GF-D8 (cell line): Measurements from ENCODE around the gene G6PC3.

Source experiments
- DNase-seq: peaks from one replicate; lab custom pipeline; 2025; lab: John Stamatoyannopoulos, UW

The G6PC3 gene

DNA sequence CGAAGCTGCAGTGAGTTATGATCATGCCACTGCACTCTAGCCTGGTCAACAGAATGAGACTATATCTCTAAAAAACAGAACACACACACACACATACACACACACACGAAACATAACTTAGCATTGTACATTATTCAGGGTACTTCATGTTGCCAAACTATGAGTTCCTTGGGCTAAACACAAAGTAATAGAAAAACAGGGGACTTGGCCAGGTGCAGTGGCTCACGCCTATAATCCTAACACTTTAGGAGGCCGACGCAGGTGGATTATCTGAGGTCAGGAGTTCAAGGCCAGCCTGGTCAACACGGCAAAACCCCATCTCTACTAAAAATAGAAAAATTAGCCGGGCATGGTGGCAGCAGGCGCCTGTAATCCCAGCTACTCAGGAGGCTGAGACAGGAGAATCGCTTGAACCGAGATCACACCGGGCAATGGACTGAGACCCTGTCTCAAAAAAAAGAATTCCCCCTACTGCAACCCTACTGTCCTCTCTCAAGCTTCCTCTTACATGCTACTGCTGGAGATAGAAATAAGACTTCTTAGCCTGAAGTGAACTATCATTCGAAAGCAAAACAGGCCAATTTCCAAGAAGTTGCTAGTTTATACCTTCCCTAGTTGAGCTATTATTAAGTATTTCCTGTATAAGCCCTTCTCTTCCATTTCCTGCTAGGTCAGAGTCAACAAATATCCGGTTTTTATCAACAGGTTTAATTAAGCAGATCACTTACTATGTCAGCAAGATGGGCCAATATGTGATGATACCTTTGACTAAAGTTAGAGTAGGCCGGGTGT, 11.2 kb upstream of the G6PC3 start:
- DNase-seq: no peak

GRCh38 chr17:44061446-44061845, 9.1 kb upstream of the G6PC3 start:
- no peak for DNase-seq

DNA sequence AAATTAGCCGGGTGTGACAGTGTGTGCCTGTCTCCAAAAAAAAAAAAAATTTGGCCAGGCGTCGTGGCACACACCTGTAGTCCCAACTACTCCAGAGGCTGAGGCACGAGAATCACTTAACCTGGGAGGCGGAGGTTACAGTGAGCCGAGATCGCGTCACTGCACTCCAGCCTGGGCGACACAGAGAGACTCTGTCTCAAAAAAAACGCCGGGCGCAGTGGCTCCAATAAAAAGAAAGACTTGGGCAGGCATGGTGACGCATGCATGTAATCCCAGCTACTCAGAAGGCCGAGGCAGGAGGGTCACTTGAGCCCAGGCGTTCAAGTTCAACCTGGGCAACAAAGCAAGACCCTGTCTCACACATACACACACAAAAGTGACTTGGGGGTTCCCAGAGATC, 7.7 kb upstream of the G6PC3 start:
- DNase-seq: no peak

DNA sequence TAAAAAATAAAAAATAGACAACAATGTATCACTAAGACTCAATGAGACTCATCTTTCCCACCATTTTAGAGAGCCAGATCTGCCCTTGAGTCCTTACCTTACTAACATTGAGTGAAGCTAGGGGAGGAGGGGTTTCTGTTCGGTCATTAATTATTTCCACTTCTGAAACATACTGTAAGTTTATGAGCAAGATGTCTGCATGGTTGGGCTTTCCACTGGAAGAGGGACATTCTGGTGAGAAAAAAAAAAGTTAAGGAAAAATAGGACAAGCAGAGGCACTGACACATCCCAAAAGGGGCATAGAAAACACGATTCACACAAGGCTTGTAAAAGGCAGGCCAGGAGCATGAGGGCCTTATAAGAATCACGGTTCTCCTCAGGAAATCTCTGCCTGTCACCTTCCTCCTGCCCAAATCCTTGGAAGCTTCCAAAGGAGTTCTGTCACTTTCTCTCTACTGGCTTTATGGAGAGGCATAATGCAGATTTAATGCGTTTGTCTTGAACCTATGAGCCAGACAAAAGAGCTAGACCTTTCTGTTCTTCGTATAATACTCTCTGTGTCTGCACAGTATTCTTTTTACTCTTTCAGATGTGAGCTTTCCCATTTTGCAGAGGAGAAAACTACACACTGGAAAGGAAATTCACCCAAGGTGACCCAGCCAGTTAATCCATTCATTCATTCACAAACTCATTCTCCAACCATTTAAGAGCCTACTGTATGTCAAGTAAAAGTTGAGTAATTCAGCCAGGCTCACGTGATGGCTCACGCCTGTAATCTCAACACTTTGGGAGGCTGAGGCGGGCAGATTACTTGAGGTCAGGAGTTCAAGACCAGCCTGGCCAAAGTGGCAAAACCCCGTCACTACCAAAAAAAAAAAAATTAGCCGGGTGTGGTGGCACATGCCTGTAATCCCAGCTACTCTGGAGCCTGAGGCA, 6.6 kb upstream of the G6PC3 start:
- DNase-seq: no peak

- DNase-seq: no peak
These were observed 4.8 kb upstream of the G6PC3 start for GRCh38 chr17:44065668-44066203.

DNA sequence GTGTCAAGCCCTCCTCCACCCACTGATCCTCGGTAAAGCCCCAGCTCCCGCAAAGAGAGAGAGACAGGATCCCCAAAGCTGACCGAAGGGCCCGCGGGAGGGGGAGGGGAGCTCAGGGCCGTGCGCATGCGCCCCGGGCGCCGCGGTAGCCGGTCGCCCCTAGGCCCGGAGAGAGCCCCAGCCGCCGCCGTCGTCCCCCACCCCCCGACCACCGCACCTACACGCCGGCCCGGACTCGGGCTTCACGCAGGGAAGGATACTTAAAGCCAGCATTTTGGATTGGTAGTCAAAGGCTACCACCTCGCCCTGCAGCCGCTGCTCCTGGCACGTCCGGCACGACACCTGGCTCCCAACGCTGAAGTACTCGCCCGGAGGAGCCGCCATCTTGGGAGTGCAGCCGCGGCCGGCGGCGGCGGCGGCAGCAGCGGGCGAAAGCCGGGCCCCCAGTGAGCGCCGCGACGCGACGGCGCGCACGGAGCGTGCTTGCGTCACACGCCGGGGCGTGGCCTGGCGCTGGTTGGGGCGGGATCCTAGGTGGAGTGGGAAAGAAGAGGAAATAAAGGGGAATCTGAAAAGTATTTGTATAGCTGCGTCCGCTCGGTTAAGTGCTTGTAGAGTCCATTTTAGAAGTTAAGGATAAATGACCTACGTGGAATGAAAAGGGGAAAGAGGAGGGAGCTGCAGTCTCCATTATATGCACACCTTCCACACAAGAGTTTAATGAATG, 4.2 kb upstream of the G6PC3 start, which contains the start of gene LSM12:
LSM12 (minus strand) TSS at position 468 of the 727 bp plus-strand sequence; CDS start at position 384, 84 bp downstream.
- DNase-seq: peak; percentile 81

DNA sequence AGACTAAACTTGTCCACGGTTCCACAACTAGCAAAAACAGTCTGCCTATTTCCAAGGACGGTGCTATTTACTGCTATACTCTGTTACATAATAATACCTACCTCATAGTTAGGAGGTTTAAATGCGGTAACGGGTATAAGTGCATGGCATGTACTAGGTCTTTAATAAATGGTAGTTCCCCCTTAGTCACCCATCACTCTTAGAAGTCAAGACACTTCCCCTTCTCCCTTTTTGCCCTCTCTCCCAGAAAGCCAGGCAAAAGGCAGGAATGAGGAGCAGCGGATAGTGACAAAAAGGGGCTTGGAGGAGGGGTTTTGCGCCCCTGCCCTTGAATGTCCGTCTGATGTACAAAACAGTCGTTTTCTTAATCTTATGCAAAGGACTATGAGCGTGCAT, 3.0 kb upstream of the G6PC3 start:
- DNase-seq: no peak

DNA sequence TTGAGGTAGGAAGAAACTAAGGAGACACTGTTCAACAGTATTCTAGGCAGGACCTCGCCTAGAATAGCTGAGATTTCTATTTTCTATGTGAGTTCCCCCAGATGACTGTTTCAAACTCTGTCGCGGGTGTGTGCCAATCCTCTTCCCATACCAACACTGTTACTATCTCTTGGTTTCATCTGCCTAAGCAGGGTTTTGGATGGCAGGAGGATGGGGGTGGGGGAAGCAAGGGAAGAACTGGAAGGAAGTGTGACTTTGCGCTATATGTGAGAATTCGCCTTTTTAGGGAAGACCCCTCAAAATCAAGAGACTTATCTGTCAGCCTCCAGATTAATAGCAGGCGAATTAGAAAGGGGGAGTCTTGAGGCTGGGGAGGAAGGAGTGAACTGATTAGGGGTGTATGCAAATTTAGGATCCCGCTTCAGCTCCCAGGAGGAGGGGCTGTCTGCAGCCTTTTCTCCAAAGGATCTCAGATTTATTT, 521 bp upstream of the G6PC3 start:
- DNase-seq: peak; percentile 68

GRCh38 chr17:44071198-44071520, 624 bp downstream of the G6PC3 start:
- DNase-seq: no peak

- DNase-seq: peak; percentile 12
These were observed 1.2 kb downstream of the G6PC3 start for GRCh38 chr17:44071772-44072171.

- DNase-seq: no peak
These were observed 3.8 kb downstream of the G6PC3 start for GRCh38 chr17:44074231-44074910.

- no peak for DNase-seq
These were observed 4.4 kb downstream of the G6PC3 start for GRCh38 chr17:44074911-44075285.

DNA sequence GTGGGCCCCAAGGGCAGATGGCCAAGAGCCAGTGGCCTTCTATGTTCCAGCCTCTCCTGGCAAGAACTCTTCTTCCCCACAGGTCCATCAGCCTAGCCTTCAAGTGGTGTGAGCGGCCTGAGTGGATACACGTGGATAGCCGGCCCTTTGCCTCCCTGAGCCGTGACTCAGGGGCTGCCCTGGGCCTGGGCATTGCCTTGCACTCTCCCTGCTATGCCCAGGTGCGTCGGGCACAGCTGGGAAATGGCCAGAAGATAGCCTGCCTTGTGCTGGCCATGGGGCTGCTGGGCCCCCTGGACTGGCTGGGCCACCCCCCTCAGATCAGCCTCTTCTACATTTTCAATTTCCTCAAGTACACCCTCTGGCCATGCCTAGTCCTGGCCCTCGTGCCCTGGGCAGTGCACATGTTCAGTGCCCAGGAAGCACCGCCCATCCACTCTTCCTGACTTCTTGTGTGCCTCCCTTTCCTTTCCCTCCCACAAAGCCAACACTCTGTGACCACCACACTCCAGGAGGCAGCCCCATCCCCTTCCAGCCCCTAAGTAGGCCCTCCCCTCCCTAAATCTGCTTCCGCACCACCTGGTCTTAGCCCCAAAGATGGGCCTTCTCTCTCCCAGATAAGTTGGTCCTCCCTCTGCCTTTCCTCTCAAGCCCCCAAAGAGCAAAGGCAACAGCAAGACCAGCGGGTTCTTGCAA, 5.2 kb downstream of the G6PC3 start:
- no peak for DNase-seq

- DNase-seq: no peak
These were observed 6.4 kb downstream of the G6PC3 start for GRCh38 chr17:44076716-44077594.

GRCh38 chr17:44077595-44077909, 7.0 kb downstream of the G6PC3 start:
- peak; percentile 57 for DNase-seq

- DNase-seq: no peak
These were observed 7.9 kb downstream of the G6PC3 start for GRCh38 chr17:44078412-44078811.

- DNase-seq: no peak
These were observed 9.6 kb downstream of the G6PC3 start for GRCh38 chr17:44079877-44080821.

GRCh38 chr17:44081681-44082080, 11.1 kb downstream of the G6PC3 start:
- DNase-seq: no peak
